ENCODE results near the gene OPA3.

DNA sequence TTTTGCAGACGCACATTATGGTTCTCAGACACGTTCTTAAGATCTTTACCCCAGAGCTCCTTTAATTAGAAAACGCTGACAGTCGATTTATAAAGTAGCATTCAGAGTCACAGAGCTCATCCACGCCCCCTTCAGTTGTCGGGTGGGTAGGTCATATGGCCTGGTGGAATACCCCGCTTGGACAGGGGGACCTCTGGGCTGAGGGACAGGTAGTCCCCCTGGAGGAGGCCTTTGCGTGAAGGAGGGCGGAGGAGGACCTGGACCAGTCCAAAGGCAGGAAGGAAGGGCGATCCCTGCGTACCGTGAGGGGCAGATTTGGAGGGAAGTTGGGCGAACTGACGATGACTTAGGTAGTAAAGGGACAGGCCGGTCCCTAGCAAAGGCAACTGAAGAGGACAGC is 56.9 kb downstream of the OPA3 start:
- TF ChIP-seq, protein P1, sequence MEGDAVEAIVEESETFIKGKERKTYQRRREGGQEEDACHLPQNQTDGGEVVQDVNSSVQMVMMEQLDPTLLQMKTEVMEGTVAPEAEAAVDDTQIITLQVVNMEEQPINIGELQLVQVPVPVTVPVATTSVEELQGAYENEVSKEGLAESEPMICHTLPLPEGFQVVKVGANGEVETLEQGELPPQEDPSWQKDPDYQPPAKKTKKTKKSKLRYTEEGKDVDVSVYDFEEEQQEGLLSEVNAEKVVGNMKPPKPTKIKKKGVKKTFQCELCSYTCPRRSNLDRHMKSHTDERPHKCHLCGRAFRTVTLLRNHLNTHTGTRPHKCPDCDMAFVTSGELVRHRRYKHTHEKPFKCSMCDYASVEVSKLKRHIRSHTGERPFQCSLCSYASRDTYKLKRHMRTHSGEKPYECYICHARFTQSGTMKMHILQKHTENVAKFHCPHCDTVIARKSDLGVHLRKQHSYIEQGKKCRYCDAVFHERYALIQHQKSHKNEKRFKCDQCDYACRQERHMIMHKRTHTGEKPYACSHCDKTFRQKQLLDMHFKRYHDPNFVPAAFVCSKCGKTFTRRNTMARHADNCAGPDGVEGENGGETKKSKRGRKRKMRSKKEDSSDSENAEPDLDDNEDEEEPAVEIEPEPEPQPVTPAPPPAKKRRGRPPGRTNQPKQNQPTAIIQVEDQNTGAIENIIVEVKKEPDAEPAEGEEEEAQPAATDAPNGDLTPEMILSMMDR (IDR thresholded peaks at IDR 0.05) = no peak
- TF ChIP-seq POLR2A (IDR thresholded peaks at IDR 0.05) = no peak

Data from stomach (tissue), 4 donors.